HG03565 (cell line): ENCODE data around the gene PCED1A.
"Not testable (repeated sequence)": the region's sequence is repeated elsewhere in the genome, so short reads cannot be mapped to it uniquely, and the experiment has no call there.

Experiments
- ATAC-seq: cut with Tn5 transposase; IDR thresholded peaks from one replicate; pipeline ENCODE4 v1.9.1; 2021; ENCODE audit warnings: mild to moderate bottlenecking, moderate library complexity; ENCODE audit not compliant: unreplicated experiment

Gene PCED1A

GRCh38 chr20:2831206-2831605 lies 9.2 kb downstream of the PCED1A start:
- not testable (repeated sequence) for ATAC-seq

DNA sequence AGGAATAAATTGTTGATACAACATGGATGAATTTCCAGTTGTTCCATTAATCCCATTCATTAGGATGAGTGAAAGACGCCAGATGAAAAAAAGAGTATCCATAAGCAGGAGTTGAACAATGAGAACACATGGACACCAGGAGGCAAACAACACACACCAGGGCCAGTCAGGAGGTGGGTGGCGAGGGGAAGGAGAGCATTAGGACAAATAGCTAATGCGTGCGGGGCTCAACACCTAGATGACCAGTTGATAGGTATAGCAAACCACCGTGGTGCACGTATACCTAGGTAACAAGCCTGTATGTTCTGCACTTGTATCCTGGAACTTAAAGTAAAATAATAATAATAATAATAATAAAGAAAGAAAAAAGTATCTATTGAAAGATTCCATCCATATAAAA lies 11.1 kb downstream of the PCED1A start:
- ATAC-seq, result no peak

GRCh38 chr20:2826655-2827054 lies 13.8 kb downstream of the PCED1A start:
- no peak for ATAC-seq

GRCh38 chr20:2825761-2826160 lies 14.7 kb downstream of the PCED1A start:
- ATAC-seq, result no peak

DNA sequence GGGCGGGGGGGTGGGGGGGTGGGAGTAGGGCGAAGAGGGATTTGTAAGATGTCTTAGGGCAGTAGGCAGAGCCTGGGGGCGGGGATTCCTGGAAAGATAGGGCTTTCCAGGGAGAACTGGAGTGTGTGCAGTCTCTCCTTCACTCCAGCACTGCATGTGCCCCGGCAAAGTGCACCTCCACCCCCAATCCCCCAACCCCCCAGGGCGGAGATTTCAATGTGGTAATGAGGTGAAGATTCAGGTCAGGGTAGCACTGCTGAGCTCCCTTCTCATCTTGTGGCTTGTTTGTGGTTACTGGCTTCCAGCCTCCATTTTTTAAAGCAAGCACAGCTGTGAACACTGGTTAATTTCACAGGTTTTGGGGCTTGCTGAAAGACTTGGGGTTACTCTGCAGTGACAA lies 18.4 kb downstream of the PCED1A start:
- no peak for ATAC-seq

GRCh38 chr20:2820896-2821869 lies 19.3 kb downstream of the PCED1A start:
- ATAC-seq, result no peak

GRCh38 chr20:2820084-2820895 lies 20.2 kb downstream of the PCED1A start:
- no peak for ATAC-seq

GRCh38 chr20:2817891-2818595 lies 22.4 kb downstream of the PCED1A start:
- ATAC-seq, result no peak

- no peak for ATAC-seq
Measured at GRCh38 chr20:2817341-2817726, 23.1 kb downstream of the PCED1A start.

DNA sequence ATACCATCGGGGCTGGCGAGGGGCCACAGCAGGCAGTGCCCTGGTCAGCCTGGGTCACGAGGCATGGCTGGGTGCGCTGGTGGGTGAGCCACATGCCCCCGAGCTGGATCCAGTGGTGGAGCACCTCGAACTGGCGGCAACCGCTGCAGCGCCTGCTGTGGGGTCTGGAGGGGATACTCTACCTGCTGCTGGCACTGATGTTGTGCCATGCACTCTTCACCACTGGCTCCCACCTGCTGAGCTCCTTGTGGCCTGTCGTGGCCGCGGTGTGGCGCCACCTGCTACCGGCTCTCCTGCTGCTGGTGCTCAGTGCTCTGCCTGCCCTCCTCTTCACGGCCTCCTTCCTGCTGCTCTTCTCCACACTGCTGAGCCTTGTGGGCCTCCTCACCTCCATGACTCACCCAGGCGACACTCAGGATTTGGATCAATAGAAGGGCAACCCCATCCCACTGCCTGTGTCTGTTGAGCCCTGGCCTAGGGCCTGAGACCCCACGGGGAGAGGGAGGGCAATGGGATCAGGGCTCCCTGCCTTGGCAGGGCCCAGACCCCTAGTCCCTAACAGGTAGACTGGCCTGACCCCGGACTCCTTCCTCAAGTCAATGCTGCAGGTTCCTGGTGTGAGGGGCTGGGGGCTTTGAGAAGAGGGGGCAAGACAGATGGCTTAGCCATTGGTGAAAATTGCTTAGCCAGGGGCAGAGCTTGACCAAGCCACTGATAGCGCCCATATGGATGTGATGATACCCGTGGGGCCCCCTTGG lies 23.7 kb downstream of the PCED1A start:
- ATAC-seq, result no peak

DNA sequence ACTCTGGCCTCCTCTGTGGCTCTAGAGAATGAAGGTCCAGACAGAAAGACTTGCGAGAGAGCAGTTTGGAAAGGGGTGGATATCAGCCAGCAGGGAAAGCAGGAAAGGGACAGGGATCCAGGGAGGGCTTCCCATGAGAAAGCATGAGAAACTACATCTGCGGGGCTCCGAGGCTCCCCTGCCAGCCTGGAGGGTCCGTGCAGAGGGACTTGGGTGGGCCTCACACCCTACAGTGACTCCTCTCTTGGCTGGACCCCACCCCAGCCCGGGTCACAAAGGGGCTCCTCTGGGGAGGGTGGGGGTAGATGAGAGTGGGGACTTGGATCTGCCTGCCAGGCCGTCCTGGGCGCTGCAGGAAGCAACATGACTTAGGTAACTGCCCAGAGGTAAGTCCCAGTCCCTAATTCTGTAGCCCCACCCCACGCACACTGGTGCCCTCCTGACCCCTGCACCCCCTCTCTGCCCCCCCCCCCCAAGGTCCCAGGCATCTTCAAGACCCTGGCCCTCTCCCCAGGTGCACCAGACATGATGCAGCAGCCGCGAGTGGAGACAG lies 24.3 kb downstream of the PCED1A start, which contains the start of gene TMEM239:
Gene TMEM239 (plus strand): TSS at position 335 of the 553 bp plus-strand sequence. CDS start 191 bp downstream, at position 526.
- no peak for ATAC-seq

- no peak for ATAC-seq
Measured at GRCh38 chr20:2815242-2815900, 25.1 kb downstream of the PCED1A start.

DNA sequence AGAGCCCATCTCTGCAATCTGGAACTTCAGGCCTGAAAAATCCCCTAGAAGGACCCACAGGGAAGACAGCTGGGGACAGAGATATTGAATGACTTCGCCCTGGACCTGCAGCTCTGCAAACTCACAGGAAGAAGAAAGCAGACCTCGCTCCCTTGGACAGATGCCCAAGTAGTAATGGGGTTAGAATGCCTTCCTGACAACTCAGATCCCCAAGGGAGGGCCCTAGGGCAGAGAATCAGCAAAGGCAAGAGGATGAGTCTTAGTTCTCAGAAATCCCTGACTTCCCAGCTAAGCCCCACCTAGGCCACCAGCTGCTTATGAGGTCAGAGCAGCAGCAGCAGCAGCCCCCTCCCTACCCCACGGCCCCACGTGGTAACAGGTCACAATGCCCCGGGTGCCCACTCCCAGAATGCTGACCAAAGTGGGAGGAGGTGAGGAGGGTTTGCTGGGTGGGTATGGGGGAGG lies 25.8 kb downstream of the PCED1A start, which contains the start of gene C20orf141:
Gene C20orf141 (plus strand): TSS at position 401 of the 465 bp plus-strand sequence. CDS start 198 bp downstream, outside the sequence.
- ATAC-seq, result no peak

GRCh38 chr20:2814076-2814475 lies 26.4 kb downstream of the PCED1A start:
- ATAC-seq, result no peak

GRCh38 chr20:2812189-2812588 lies 28.3 kb downstream of the PCED1A start:
- no peak for ATAC-seq

GRCh38 chr20:2809690-2810089 lies 30.8 kb downstream of the PCED1A start:
- ATAC-seq, result no peak

DNA sequence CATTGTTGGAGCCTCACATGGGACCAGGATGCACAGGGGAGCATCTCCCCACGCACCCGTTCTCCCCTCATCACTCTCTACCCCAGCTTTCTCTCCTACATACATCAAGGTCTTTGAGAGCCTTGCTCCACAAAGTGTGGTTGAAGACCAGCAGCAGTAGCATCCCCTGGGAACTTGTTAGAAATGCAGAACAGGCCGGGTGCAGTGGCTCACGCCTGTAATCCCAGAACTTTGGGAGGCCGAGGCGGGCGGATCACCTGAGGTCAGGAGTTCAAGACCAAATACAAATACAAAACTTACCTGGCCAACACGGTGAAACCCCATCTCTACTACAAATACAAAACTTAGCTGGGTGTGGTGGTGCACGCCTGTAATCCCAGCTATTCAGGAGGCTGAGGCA lies 32.5 kb downstream of the PCED1A start:
- ATAC-seq, result not testable (repeated sequence)

- ATAC-seq, result no peak
Measured at GRCh38 chr20:2807019-2807418, 33.4 kb downstream of the PCED1A start.

DNA sequence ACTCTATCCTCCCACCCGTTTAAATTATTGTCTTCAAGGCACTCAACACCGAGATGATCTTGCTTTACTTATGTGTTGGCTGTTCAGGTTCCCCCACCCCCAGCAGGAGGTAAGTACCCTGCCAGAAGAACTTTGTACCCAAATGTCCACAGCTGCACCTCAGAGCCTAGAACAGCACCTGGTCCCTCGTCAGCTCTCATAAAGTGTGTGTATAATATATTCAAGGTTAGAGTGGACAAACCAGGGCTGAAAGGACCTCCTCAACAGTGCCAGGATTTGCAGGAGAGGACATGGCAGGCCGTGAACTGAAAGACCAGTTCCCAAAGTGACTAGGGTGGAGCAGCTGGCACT lies 34.1 kb downstream of the PCED1A start:
- no peak for ATAC-seq
